MM.1S (cell line): ENCODE results near the gene ILK.

ENCODE experiments used
- CTCF ChIP-seq: fragments of 300-600 bp; sonication (generic); IDR thresholded peaks from 2 replicates; pipeline ENCODE4 v1.5.1; 2016; ENCODE audit warnings: antibody characterized with exemption, low read length, mixed read lengths
- EZH2 ChIP-seq: fragments of 300-600 bp; sonication (generic); optimal IDR thresholded peaks from 2 replicates; pipeline ENCODE3; 2017; ENCODE audit warnings: low read depth, mild to moderate bottlenecking, antibody characterized with exemption, low read length, mixed read lengths
- EZH2phosphoT487 ChIP-seq: fragments of 300-600 bp; sonication (generic); IDR thresholded peaks from 2 replicates; pipeline ENCODE4 v1.6.1; 2018; ENCODE audit warnings: antibody characterized with exemption, low read length

DNA sequence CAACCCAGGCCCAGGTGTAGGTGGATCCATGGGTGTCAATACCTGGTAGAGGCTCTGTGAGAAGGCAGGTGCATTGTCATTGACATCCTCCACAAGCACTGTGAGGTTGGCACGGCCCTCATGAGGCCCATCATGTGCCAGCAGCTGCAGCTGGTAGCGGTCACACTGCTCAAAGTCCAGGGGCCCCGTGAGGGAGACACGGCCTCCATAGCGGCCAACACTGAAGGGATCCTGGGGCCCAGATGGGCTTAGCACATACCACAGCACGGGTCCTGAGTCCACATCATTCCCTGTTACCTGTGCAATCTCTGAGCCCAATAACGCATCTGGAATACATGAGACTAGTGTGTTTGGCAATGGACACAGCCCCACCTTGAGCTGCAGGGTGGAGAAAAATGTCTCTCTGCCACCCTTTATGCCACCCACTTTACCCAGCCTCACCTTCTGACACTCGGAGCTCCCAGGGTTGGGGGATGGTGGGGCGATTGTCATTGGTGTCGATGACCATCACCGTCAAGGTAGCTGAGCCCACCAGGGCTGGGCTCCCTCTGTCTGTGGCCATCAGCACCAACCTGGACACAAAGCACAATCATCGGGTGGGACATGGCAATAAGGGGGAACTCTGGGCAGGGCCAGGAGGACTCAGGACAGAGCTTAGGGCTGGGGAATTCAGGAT lies 21.7 kb downstream of the ILK start:
- no peak for TF ChIP-seq CTCF
- no peak for TF ChIP-seq EZH2phosphoT487
- no peak for TF ChIP-seq EZH2
